NCI-H345 (cell line): ENCODE measurements around the gene ACTG1.
A peak's percentile ranks its signal among the peaks of the same experiment; 100 is the strongest.
"Not testable (repeated sequence)": the region's sequence is repeated elsewhere in the genome, so short reads cannot be mapped to it uniquely, and the experiment has no call there.

Source experiments
- DNase-seq: peaks from one replicate; lab custom pipeline; 2025; lab: John Stamatoyannopoulos, UW

ACTG1 gene

DNA sequence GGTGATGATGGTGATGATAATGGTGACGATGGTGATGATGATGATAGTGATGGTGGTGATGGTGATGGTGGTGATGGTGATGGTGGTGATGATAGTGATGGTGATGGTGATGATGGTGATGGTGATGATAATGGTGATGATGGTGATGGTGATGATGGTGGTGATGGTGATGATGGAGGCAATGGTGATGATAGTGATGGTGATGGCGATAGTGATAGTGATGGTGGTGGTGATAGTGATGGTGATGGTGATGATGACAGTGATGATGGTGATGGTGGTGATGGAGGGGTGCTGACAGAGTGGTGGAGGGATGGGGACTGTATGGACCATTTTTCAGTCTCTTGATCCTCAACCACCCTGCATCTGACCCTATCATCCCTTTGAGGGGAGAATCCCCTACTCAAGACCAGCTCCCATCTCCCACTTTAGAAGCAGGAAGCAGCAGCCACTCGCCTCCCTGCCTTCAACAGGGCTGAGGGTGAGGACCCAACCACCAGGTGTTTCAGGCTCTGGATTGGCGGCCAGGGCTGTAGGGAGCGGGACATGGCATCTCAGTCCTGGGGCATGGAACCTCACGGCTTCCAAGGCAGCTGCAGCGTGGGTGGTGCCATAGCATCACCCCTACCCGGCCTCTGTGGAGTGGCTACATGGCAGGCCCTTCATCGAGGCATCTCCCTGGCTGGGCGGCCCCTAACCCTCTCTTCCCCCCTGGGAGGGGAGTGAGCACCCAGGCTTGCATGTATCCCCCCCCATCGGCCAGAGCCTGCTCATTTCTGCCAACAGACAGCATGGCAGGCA, 20.1 kb upstream of the ACTG1 start:
- no peak for DNase-seq

DNA sequence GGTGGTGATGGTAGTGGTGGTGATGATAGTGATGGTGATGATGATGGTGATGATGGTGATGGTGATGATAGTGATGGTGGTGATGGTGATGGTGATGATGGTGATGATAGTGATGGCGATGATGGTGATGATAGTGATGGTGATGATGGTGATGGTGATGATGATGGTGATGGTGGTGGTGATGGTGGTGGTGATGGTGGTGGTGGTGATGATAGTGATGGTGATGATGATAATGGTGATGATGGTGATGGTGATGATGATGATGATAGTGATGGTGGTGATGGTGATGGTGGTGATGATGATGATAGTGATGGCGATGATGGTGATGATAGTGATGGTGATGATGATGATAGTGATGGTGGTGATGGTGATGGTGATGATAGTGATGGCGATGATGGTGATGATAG, 19.4 kb upstream of the ACTG1 start:
- DNase-seq, result not testable (repeated sequence)

DNA sequence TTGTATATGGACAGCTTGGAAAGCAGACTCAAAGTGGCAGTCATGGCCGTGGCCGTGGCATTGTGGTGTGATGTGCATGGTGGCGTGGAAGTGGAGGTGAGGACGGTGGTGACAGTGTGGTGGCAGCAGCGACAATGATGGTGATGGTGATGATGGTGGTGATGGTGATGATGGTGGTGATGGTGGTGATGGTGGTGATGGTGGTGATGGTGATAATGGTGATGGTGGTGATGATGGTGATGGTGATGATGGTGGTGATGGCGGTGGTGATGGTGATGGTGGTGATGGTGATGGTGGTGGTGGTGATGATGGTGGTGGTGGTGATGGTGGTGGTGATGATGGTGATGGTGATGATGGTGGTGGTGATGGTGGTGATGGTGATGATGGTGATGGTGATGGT, 18.4 kb upstream of the ACTG1 start:
- not testable (repeated sequence) for DNase-seq

DNA sequence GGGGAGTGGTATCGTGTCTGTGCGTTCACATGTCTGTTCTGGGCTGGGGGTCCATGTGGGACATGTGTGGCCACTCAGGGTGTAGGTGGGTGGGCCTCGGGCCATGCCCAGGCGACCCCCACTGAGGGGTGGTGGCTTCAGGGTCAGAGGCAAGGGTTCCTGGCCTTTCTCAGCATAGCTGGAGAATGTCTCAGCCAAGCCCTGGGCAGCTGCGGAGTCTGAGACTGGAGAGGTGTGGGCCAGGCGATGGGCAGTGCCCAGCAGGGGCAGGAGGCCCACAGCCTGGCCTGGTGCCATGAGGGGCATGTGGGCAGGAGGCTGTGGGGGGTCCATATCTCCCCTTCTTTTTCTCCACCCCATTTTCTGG, 16.8 kb upstream of the ACTG1 start:
- no peak for DNase-seq

DNA sequence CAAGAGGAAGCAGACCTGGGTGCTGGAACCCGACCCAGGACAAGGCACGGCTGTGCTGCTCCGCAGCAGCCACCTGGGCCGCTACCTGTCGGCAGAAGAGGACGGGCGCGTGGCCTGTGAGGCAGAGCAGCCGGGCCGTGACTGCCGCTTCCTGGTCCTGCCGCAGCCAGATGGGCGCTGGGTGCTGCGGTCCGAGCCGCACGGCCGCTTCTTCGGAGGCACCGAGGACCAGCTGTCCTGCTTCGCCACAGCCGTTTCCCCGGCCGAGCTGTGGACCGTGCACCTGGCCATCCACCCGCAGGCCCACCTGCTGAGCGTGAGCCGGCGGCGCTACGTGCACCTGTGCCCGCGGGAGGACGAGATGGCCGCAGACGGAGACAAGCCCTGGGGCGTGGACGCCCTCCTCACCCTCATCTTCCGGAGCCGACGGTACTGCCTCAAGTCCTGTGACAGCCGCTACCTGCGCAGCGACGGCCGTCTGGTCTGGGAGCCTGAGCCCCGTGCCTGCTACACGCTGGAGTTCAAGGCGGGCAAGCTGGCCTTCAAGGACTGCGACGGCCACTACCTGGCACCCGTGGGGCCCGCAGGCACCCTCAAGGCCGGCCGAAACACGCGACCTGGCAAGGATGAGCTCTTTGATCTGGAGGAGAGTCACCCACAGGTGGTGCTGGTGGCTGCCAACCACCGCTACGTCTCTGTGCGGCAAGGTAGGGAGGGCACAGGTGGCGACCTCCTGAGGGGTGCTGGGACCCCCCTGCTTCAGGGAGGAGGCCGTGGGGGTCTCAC, 16.2 kb upstream of the ACTG1 start:
- DNase-seq, result no peak

DNA sequence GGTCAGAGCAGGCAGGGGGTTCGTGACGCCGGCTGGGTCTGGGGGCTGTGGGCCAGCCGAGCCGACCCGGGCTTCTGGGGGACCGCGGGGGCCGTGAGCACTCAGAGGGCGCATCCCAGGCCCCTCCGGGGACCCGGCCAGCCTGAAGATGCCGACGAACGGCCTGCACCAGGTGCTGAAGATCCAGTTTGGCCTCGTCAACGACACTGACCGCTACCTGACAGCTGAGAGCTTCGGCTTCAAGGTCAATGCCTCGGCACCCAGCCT, 15.7 kb upstream of the ACTG1 start:
- no peak for DNase-seq

DNA sequence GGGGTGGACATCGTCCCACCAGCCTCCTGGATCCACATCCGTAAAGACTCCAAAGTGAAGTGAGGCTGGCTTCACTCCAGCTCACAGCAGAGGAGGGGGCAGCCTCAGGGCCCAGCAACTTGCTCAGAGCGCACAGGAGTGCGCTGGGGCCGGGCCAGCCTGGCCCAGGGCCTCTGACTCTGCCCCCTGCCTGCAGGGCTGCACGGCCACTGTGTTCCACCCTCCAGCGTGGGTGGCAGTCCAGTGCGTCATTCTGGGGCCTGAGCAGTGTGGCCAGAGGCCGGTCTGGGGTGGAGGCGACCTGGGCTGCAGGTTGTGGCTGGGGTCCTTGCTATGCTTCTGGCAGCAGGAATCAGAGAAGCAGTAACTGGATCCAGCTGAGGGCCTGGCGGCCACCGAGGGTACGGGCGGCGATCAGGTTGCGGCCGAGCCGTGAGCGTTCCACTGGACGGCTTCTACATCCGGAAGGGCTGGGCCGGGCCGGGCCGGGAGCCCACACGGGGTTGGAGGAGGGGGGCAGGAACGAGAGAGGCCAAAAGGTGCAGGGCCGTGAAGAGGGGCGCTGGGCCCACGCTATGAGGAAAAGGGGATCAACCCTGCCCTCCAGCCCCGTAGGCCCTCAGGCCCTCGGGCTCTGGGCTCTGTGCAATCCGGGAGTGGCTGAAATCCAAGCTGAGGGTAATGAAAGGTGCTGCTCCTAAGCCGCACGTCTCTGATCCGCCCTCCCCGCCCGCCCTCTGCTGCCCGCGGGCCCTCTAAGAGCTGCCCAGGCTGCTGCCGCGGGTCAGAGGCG, 15.2 kb upstream of the ACTG1 start, which contains the start of gene FSCN2:
TSS of gene FSCN2 (plus strand) at position 787 of the 793 bp plus-strand sequence. CDS start 155 bp downstream, outside the sequence.
- no peak for DNase-seq

DNA sequence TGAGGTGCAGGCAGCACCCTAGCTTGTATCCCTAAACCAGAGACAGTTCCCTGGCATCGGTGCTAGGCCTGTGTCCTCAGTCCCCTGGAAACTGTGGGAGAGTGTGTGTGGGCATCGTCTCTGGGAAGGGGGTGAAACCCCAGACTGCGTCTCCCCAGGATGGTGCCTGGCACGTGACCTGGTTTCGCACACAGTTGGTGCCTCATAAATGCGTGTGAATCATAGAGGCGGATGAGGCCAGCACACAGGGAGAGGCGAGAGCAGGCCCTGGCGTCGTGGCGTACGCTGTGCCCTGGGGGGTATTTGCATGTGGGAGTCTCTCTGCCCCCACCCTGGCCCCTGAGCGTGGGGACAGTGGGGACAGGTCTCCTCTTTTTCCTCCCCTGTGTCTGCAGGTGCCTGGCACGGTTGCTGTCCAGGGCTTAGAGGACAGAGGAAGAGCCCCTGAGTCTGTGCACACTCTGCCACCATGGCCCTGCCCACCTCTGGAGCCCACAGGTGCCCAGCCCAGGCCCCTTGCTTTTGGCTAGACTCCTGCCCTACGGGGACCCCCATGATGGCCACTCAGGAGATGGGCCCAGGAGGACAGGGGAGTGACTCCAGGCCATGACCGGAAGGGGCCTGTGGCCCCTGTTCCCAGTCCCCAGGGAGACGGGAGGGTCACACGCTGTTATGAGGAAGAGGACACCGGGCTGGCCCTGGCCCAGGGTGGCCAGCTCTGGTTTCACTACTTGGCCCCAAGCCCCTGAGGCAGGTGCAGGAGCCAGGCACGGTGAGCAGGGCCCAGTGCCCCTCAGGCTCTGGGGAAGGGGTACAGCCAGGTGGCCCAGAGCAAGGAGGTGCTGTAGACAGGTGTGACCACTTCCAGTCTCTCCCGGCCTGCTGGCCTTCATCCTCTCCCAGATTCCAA, 14.3 kb upstream of the ACTG1 start:
- DNase-seq, result no peak

DNA sequence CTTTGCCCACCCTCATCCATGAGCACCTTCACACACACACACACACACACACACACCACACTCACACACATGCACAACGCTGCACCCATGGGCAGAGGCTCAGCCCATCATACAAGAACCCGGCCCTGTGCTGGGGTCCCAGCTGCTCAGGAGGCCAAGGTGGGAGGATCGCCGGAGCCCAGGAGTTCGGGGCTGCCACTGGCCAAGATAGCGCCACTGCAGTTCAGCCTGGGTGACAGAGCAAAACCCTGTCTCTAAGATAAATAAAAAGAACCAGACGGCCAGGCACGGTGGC, 12.2 kb upstream of the ACTG1 start:
- no peak for DNase-seq

DNA sequence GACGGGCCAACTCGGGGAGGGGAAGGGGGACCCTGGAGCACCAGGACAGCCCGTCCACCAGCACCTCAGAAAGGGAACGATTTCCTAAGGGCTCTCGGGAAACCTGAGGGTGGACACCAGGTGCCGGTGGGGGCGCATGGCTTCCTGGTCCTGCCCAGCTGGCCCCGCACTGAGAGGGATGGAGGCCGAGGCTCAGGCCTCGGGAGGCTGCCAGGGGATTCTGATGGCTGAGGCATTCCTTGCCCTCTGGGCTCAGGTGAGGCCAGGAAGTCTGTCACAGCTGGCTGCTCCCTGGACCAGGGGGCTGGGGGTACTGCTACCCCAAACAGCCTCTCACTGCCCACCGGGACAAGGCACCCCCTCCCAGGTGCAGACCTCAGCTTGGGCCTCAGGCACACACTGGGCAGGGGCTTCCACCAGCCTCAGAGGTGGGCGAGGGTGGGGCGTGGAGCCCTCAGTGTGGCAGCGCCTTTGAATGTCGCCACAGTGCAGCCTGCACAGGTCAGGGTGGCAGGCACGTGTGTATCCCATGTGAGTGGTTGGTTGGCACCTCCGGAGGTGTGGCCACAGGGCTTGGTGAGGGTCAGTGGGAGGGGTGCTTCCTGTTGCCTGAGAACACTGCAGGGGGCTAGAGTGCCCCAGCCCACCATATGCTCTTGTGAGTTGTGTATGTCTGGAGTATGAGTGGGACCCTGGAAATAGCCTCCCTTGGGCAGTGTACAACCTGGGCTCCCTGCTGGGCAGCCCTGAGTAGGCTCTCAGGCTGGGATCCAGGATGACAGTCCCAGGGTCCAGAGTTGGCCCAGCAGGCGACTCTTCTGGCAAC, 11.7 kb upstream of the ACTG1 start:
- no peak for DNase-seq

DNA sequence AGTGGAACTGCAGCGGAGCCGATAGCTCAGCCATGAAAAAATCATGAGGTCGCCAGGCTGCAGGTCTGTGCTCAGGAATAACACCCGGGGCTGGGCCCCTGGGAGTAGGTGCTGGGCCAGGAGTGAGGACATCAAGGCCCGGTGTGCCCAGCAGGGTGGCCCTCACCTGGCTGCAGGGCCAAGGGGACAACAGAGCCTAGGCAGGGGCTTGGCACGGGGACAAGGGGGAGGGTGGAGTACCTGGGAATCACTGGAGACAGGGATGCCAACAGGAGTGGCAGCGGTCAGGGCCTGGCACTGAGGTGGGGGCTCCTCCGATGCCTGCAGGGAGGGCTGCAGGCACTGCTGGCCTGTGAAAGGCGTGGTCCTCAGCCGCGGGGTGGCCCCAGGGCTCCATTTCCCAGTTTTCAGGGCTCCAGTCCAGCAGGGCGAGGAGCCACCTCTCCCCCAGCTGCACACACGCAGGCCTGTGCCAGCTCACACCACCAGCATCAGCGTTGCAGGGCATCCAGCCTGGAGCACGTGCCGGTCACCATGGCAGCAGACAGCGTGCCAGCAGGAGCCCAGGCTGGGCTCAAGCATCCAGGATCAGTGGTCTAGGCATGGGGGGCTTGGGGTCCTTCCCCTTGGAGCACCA, 10.9 kb upstream of the ACTG1 start:
- DNase-seq, result peak; percentile 72

DNA sequence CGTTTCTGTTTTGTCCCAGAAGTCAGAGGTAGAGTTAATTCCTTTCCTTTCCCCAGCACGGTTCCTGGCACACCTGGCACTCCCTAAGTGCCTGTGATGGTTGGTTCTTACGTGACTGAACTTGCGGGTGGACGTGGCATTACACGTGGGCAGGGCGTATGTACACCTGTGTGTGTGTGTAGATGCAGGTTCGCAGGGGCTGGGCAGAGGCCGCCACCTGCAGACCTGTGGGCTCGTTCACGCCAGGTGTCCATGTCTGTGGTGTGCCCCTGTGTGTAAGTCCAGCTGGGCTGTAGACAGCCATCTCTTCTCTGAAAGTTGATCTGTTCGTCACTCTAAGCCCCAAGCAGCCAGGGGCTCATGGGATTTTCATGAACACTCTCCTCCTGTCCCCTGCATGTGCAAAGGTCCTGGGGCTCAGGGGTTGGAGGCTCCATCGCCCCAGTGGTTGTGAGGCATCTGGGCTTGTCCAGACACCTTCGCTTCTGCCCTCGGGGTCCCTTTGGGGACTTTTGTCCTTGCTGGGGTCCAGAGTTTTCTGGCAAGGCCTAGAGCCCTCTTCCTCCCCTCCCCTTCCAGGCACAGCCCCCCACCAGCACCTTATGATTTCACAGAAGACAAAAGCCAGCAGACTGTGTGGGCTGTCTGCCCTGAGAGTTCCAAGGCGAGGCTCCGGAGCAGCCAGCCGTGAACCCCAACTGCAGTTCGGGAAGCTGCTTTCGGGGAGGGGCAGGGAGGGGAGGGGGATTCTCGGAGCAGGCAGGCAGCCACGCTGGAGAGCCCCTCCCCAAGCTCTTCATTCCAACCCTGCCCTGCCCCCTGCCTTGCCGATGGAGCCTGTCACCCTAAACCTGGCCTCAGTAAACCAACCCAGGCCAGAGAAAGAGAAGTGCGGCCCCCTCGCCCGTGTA, 10.1 kb upstream of the ACTG1 start:
- DNase-seq, result no peak

DNA sequence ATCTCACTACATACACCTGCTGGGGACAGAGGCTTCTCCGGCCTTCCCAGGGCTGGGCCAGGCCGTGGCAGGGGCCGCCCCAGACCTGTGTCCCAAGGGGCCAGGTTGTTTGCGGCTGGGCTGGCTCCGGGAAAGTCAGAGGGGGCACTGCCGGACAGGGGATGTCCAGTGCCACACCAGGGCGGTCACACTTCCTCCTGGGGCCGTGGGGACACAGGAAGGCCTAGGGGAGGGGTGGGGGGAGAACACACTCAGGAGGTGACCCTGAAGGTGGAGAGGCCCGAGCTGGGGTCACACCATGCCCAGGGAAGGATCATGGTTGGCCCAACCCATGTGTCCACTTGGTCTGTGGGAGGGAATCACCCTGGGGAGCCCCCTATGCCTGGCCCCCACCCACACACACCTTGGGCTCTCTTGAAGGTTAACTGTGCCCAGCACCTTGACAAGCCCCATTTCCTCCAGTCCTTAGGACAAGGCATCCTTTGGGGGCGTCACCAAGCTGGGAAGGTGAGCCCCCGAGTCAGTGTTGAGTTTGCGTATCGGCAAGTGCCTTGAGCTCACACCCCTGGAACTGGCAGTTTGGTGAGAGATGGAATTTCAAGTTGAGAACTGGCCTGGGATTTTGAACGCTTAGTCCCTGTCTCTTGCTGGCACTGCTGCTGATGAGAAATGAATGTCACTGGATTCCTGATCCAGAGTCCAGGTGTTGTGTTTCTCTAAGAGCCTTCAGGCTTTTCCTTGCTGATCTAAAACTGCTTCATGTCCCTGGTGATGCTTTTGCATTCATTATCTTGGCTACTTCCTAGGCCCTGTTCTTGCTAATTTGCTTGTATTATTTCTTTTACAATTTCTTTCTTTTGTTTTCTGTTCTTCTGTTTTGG, 7.7 kb upstream of the ACTG1 start:
- no peak for DNase-seq

DNA sequence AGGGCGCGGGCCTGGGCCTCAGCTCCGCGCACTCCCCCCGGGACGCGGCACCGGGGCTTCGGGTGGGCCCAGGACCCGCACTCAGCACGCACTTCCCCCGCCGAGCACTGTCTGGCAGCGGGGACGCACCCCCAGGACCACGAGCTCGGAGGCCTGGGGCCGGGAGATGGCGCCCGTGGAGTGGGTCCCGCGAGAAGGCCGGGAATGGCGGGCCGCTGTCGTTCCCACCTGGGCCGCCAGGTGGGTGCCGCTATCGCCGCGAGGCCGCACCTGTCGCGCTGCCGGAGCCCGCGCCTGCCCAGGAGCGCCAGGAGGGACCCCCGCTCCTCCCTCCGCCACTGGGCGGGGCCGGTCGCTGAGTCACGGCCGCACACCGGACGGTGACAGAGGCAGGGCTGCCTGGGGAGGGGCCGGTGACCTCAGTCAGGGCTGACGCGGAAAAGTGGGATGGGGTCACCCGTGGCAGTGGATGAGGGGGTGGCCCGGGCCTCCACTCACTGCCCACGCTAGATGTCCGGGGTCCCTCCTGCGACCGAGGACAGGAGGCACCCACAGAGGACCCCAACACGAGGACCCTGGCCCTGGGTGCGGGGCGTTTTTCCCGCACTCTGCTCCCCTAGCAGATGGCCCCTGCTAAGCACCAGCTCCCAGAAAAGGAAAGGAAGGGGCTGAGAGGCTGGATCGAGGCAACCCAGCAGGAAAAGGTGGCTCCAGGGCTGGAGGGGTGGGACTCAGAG, 6.9 kb upstream of the ACTG1 start:
- peak; percentile 80 for DNase-seq

DNA sequence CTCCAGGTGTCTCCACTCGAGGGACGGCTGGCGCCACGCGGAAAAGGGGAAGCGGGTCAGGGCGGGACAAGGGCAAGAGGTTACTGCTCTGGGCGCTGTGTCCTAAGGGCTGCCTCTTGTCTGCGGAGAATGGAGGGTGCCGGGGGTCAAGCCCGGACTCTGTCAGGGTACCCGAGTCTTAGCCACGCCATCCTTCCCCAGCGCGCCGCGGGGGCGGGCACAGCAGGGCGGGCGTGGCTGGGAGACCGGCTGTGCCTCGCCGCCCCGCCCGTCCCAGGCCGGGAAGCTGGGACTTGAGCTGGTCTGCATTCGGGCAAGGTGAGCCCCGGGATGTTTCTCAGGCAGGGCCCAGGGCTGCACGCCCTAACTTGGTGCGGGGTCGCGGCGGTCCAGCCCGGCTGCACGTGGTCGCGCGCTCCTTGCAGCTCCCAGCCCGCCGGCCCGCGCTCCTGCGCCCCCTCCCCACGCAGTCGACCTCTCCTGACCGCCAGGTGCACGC, 6.2 kb upstream of the ACTG1 start:
- DNase-seq, result no peak

DNA sequence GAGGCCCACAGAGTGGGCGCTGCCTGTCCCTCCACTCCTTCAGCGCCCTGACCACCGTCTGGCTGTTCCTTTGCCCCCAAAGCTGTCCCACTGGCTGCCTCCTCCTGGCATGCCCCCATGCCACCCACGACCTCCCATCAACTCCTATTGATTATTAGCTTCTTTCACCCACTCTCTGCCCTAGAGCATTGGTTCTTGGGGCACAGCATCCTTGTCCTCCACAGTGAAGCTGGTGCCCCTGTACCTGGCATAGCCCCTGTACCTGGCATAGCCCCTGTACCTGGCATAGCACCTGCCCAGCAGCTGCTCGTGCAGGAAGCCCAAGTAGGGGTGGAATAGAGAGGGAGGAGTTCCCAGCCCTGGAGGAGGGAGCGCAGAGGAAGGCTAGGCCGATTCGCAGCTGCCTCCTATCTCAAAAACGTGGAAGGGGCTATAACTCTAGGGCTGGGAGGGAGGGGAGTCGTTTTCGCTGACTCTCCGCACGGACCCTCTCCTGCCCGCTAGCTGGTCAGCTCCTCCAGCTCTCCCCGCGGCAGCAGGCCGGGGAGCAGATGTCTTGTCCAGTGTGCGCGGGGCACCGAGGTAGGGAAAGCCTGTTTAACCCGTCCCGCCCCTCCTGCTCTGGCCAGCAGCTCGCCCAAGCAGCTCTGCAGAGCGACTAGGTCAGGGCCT, 5.7 kb upstream of the ACTG1 start:
- DNase-seq, result no peak
